ENCODE results near the gene ST8SIA6.
"Not testable (repeated sequence)": the region's sequence is repeated elsewhere in the genome, so short reads cannot be mapped to it uniquely, and the experiment has no call there.

The ST8SIA6 gene, protein sequence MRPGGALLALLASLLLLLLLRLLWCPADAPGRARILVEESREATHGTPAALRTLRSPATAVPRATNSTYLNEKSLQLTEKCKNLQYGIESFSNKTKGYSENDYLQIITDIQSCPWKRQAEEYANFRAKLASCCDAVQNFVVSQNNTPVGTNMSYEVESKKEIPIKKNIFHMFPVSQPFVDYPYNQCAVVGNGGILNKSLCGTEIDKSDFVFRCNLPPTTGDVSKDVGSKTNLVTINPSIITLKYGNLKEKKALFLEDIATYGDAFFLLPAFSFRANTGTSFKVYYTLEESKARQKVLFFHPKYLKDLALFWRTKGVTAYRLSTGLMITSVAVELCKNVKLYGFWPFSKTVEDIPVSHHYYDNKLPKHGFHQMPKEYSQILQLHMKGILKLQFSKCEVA

DNA sequence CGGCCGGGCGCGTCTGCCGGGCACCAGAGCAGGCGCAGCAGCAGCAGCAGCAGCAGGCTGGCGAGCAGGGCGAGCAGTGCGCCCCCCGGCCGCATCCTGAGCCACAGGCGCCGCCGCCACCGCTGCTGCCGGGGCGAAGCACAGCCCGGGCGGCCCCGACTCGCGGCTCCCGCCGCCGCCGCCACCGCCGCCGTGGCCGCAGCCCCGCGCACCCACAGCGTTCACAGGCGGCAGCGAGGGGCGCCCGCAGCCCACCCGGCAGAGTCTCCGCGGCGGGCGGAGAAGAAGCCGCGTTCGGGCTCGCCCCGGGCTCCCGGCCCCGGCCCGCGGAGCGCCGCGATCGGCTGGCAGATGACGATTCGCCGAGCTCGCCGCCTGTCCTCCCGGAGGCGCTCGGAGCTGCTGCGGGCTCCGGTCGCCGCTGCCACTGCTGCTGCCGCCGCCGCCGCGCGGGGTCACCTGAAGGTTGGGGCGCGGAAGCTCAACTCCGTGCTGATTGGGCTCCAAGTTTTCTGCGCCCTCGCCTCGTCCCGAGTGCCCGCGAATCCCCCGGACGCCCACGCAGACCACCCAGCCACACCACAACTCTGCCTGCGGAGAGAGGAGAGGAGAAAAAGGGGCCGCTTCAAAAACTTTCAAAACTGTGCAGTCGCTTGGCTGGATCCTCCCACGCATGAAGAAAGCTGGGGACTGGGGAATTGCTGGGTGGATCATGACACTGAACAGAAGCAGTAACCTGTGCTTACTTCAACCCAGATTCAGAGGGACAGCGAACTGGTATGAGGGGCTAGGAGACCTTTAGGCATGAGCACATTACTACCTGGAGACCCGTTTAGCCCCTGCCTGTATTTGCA is at the start of gene ST8SIA6:
Gene ST8SIA6, minus strand, starts transcription at position 435 of the 854 bp plus-strand sequence. Its CDS starts 340 bp downstream, at position 95.
- Histone ChIP-seq H3K4me3 (ENCODE audit: low read length) (peak within 1 kb of the TSS; percentile 33), H3K4me1 (ENCODE audit: insufficient read depth, low read length) (peaks cover 8% of the 10 kb centered on the region), H3K9me3 (ENCODE audit: low read length) (peaks cover 7% of the 10 kb centered on the region), H3K36me3 (ENCODE audit: insufficient read depth, low read length) (no peaks in the 10 kb centered on the region), H3K27me3 (ENCODE audit: insufficient read depth, low read length) (peaks cover 60% of the 10 kb centered on the region), H2AFZ (ENCODE audit: low read depth, low read length) (peak within 1 kb of the TSS; percentile 83)

DNA sequence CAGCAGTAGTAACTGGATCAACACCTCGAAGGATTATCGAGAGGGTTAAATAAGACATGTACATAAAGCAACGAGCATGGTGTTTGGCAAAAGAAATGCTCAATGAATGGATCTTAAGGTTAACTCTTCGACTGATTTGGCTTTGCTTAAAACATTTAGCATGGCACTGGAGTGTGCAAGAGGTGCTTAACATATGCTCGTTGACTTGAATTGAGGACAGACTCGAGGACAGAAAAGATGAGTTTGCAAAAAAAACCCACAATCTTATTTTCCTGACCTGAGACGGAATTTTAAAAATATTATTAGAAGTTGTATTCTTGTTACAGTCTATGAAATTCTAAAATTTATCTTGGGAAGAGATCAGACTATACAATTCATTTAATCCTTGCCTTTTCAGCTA is 49.4 kb upstream of the ST8SIA6 start:
- Histone ChIP-seq H3K36me3 (ENCODE audit: insufficient read depth, low read length) (no peaks in the 10 kb centered on the region), H3K4me1 (ENCODE audit: insufficient read depth, low read length) (no peaks in the 10 kb centered on the region), H2AFZ (ENCODE audit: low read depth, low read length) (no peak overlapping the region), H3K9me3 (ENCODE audit: low read length) (no peaks in the 10 kb centered on the region), H3K4me3 (ENCODE audit: low read length) (no peak overlapping the region), H3K27me3 (ENCODE audit: insufficient read depth, low read length) (no peaks in the 10 kb centered on the region)

DNA sequence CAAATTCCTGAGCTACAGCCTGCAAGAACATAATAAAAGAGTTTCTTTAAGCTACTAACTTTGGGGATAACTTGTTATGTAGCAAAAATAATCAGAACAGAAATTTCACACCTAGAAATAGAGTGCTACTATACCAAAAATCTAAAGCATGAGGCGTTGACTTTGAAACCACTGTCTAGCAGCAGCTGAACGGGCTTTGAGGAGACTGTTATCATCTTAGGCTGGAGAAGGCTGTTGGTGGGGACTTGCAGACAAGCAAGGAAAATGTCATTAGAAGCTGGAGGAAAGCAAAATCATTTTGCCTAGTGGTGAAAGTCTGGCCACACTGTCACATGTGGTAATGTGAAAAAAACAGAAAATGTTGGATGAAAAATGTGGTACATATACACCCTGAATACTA is 48.4 kb upstream of the ST8SIA6 start:
- Histone ChIP-seq H3K9me3 (ENCODE audit: low read length) (no peaks in the 10 kb centered on the region), H2AFZ (ENCODE audit: low read depth, low read length) (no peak overlapping the region), H3K4me3 (ENCODE audit: low read length) (no peak overlapping the region), H3K4me1 (ENCODE audit: insufficient read depth, low read length) (no peaks in the 10 kb centered on the region), H3K27me3 (ENCODE audit: insufficient read depth, low read length) (no peaks in the 10 kb centered on the region), H3K36me3 (ENCODE audit: insufficient read depth, low read length) (no peaks in the 10 kb centered on the region)

DNA sequence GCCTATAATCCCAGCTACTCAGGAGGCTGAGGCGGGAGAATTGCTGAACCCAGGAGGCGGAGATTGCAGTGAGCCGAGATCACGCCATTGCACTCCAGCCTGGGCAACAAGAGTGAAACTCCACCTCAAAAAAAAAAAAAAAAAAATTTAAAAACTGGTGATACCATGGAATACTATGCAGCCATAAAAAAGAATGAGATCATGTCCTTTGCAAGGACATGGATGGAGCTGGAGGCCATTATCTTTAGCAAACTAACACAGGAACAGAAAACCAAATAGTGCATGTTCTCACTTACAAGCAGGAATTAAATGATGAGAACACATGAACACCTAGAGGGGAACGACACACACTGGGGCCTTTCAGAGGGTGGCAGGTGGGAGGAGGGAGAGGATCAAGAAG is 44.6 kb upstream of the ST8SIA6 start:
- not testable (repeated sequence) for H3K4me1 ChIP-seq (ENCODE audit: insufficient read depth, low read length); H3K36me3 ChIP-seq (ENCODE audit: insufficient read depth, low read length); H3K27me3 ChIP-seq (ENCODE audit: insufficient read depth, low read length); H2AFZ ChIP-seq (ENCODE audit: low read depth, low read length); H3K9me3 ChIP-seq (ENCODE audit: low read length); H3K4me3 ChIP-seq (ENCODE audit: low read length)

DNA sequence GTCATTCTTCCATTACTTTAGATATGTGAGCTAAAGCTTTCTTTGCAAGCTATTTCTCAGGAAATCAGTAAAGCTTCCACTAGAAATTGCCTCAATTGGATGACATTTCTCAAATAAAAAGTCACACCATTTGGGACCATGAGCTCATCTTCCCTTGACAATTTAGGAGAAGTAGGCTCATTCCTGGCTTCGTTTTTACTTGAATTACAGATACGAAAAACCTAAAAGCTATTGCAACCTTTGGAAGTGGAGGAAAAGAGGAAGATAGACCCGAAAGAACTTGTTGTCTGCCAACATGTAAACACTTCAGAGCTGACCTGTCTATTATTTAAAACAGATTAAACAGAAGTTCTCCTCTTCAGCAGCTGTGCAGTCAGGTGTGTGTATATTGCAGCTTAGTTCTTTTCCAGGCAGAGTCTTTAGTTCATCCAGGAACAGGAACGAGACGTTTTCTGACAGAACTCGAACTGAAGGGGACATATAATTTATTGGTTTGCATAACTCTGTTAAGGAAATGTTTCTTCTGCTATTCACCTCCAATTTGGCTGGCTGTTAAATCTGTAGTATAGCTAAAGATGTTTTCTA is 43.1 kb upstream of the ST8SIA6 start:
- no peak overlapping the region for H3K4me3 ChIP-seq (ENCODE audit: low read length)
- peaks cover 4% of the 10 kb centered on the region for H3K27me3 ChIP-seq (ENCODE audit: insufficient read depth, low read length)
- H3K36me3 ChIP-seq (ENCODE audit: insufficient read depth, low read length) = no peaks in the 10 kb centered on the region
- H2AFZ ChIP-seq (ENCODE audit: low read depth, low read length) = no peak overlapping the region
- H3K4me1 ChIP-seq (ENCODE audit: insufficient read depth, low read length) = no peaks in the 10 kb centered on the region
- no peaks in the 10 kb centered on the region for H3K9me3 ChIP-seq (ENCODE audit: low read length)

DNA sequence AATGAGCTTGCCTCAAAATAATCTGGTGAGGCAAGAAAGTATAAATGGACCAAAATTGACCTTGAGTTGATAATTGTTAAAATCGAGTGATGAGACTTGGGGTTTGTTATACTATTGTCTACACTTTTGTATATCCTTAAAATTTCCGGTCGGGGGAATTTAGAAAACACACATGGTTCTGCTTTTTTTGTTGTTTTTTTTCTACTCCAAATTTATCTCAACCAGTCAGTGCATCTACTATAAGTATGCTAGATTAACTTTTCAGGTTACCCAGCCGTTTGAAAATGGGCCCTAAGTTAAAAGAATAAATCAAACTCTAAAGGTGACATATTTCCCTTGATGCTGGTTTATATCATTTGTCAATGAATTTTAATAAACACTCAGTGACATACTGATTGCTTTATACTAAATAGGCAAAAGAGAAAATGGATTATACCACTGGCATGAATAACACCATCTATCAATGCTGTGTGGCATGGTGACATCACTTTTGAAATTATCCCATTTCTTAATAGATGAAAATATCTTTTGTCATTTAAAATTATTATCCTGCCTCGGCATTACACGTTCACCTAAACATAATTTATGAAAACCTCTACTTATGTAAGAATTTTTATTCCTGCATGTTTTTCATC is 40.3 kb upstream of the ST8SIA6 start:
- Histone ChIP-seq H3K36me3 (ENCODE audit: insufficient read depth, low read length) (no peaks in the 10 kb centered on the region), H3K4me1 (ENCODE audit: insufficient read depth, low read length) (no peaks in the 10 kb centered on the region)

DNA sequence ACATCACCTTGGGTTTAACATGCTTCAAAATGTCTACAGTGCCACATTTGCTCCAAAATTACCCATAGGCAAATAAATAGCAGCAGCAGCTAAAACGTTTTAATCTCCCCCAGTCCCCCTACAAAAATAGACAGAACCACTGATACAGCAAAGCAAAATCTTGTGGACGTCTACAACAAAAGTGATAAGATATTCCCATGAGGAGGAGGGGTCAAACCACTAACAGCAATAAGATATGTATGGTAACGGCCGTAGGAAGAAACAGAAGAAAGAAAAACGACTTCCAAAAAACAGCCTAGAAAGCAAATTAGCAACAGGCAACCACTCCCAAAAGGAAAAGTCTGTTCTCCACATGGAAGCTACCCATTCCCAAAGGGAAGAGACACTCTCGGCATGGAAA is 34.5 kb upstream of the ST8SIA6 start:
- H3K36me3 ChIP-seq (ENCODE audit: insufficient read depth, low read length) = no peaks in the 10 kb centered on the region
- no peaks in the 10 kb centered on the region for H3K27me3 ChIP-seq (ENCODE audit: insufficient read depth, low read length)
- no peaks in the 10 kb centered on the region for H3K4me1 ChIP-seq (ENCODE audit: insufficient read depth, low read length)
- no peak overlapping the region for H2AFZ ChIP-seq (ENCODE audit: low read depth, low read length)
- no peak overlapping the region for H3K4me3 ChIP-seq (ENCODE audit: low read length)
- H3K9me3 ChIP-seq (ENCODE audit: low read length) = no peaks in the 10 kb centered on the region

More for the DNA sequence above, 40.3 kb upstream of the ST8SIA6 start:
- H2AFZ ChIP-seq (ENCODE audit: low read depth, low read length) = no peak overlapping the region
- no peaks in the 10 kb centered on the region for H3K9me3 ChIP-seq (ENCODE audit: low read length)
- H3K27me3 ChIP-seq (ENCODE audit: insufficient read depth, low read length) = peaks cover 4% of the 10 kb centered on the region
- H3K4me3 ChIP-seq (ENCODE audit: low read length) = no peak overlapping the region

DNA sequence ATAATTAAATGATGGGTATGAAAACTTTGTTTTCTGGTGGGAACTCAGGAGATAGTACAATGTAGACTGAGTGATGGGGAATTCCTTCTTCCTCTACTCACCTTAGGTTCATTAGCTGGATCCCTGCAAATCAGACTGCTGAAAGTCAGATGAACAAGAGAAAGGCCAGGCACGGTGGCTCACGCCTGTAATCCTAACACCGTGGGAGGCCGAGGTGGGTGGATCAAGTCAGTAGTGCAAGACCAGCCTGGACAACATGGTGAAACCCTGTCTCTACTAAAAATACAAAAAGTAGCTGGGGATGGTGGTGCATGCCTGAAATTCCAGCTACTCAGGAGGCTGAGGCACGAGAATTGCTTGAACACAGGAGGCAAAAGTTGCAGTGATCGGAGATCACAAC is 28.7 kb upstream of the ST8SIA6 start:
- no peak overlapping the region for H2AFZ ChIP-seq (ENCODE audit: low read depth, low read length)
- H3K27me3 ChIP-seq (ENCODE audit: insufficient read depth, low read length) = no peaks in the 10 kb centered on the region
- H3K4me1 ChIP-seq (ENCODE audit: insufficient read depth, low read length) = no peaks in the 10 kb centered on the region
- no peaks in the 10 kb centered on the region for H3K9me3 ChIP-seq (ENCODE audit: low read length)
- no peak overlapping the region for H3K4me3 ChIP-seq (ENCODE audit: low read length)
- H3K36me3 ChIP-seq (ENCODE audit: insufficient read depth, low read length) = no peaks in the 10 kb centered on the region

DNA sequence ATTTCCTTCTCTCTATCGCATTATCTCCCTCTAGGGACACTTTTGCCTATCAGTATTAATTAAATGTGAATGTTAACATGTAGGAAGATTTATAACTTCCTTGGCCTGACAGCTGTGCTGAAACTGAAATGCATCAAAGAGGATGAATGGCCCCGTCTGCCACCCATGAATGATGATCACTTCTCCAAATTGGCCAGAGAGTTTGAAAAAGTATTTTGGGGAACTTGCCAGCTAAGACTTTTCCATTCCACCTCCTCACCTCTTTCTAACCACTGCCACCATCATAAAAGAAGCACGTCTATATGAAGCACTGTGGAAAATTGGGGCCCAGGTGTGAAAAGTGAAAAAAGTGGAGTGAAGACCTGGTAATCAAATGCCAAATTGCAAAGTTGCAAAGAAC is 25.4 kb upstream of the ST8SIA6 start:
- Histone ChIP-seq H3K36me3 (ENCODE audit: insufficient read depth, low read length) (no peaks in the 10 kb centered on the region), H3K9me3 (ENCODE audit: low read length) (no peaks in the 10 kb centered on the region), H3K4me1 (ENCODE audit: insufficient read depth, low read length) (no peaks in the 10 kb centered on the region), H3K27me3 (ENCODE audit: insufficient read depth, low read length) (no peaks in the 10 kb centered on the region), H2AFZ (ENCODE audit: low read depth, low read length) (no peak overlapping the region), H3K4me3 (ENCODE audit: low read length) (no peak overlapping the region)

DNA sequence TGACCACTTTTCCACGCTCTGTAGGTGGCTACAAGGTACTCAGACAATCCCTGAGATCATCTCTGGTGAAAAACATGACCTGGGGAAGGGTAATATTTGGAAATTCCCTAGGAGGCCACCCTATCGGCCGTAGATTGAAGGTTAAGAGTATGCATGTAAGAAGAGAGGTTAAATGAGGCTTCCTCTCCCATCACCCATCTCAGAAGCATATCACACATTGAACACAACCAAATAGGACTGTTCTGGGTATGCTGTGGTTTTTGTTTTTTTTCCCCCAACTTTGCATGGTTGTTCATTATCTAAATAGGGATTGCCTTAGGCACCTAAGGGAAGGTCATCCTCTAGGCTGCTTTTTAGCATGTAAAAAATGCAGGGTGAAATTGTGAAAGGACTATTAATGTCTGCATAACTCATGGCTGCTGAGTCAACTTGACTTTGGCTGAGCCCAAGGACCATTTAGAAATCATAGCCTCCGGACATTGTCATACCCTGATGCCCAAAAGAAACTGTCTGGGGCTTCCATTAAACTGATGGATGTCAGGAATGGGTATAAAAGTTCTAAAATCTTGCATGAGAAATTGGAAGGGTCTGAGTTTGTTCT is 24.7 kb upstream of the ST8SIA6 start:
- no peaks in the 10 kb centered on the region for H3K36me3 ChIP-seq (ENCODE audit: insufficient read depth, low read length)
- no peak overlapping the region for H3K4me3 ChIP-seq (ENCODE audit: low read length)
- no peaks in the 10 kb centered on the region for H3K27me3 ChIP-seq (ENCODE audit: insufficient read depth, low read length)
- no peak overlapping the region for H2AFZ ChIP-seq (ENCODE audit: low read depth, low read length)
- no peaks in the 10 kb centered on the region for H3K4me1 ChIP-seq (ENCODE audit: insufficient read depth, low read length)
- no peaks in the 10 kb centered on the region for H3K9me3 ChIP-seq (ENCODE audit: low read length)

DNA sequence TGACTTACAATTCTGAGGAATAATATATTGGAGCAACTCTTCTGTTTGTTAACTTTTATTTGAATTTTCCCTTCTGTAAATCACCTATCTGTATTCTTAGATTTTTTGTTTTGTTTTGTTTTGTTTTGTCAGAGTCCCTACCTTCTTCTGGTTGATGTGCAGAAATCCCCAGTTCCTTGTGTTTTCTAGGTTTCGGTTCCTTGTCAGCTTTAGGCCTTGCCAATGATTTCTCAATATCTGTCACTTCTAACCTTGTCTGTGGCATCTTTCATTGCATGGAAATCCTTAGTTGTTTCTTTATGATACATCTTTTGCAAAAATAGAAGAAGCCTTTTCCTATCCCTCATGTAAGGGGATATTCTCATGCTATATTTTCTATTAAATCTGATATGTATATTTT is 21.7 kb upstream of the ST8SIA6 start:
- H3K36me3 ChIP-seq (ENCODE audit: insufficient read depth, low read length) = no peaks in the 10 kb centered on the region
- H3K27me3 ChIP-seq (ENCODE audit: insufficient read depth, low read length) = no peaks in the 10 kb centered on the region
- H3K9me3 ChIP-seq (ENCODE audit: low read length) = no peaks in the 10 kb centered on the region

DNA sequence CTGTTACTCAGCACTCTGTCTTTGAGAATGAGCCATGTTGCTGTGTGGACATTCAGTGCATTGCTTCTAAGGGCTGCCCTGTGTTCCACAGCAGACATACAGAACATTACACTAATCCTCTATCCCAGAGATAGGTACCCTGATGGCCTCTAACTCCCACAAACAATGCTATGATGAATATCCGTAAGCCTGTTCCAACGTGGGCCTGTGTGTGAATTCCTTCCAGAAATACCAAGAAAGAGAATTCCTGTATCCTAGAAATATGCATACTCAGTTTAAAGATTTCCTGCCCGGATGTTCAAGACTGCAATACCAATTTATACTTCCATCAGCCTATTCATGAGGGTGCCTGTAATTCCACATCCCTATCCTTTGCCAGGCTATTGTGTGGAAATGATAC is 21.3 kb upstream of the ST8SIA6 start:
- Histone ChIP-seq H3K9me3 (ENCODE audit: low read length) (no peaks in the 10 kb centered on the region), H3K36me3 (ENCODE audit: insufficient read depth, low read length) (no peaks in the 10 kb centered on the region), H3K4me1 (ENCODE audit: insufficient read depth, low read length) (no peaks in the 10 kb centered on the region), H2AFZ (ENCODE audit: low read depth, low read length) (no peak overlapping the region), H3K27me3 (ENCODE audit: insufficient read depth, low read length) (no peaks in the 10 kb centered on the region), H3K4me3 (ENCODE audit: low read length) (no peak overlapping the region)

More for the DNA sequence above, 21.7 kb upstream of the ST8SIA6 start:
- H3K4me3 ChIP-seq (ENCODE audit: low read length) = no peak overlapping the region
- H3K4me1 ChIP-seq (ENCODE audit: insufficient read depth, low read length) = no peaks in the 10 kb centered on the region
- H2AFZ ChIP-seq (ENCODE audit: low read depth, low read length) = no peak overlapping the region

Measured in neuron (in vitro differentiated cells).